GM12891 (cell line): ENCODE measurements around the gene AP1G1.

ENCODE experiments used
- PAX5 ChIP-seq: IDR thresholded peaks from 2 replicates; pipeline ENCODE4 v1.6.1; 2011; ENCODE audit warnings: low read length, moderate library complexity, mild to moderate bottlenecking; ENCODE audit not compliant: insufficient read depth, severe bottlenecking
- POLR2A ChIP-seq: IDR thresholded peaks from 2 replicates; pipeline ENCODE4 v1.6.1; 2011; ENCODE audit warnings: low read depth, low read length, control low read depth
- POLR2AphosphoS5 ChIP-seq: IDR thresholded peaks from 2 replicates; pipeline ENCODE4 v1.6.1; 2011; ENCODE audit warnings: low read depth, low read length, control low read depth
- POU2F2 ChIP-seq: IDR thresholded peaks from 2 replicates; pipeline ENCODE4 v1.6.1; 2011; ENCODE audit warnings: low read depth, mild to moderate bottlenecking, control low read depth, low read length, moderate library complexity
- SPI1 ChIP-seq: IDR thresholded peaks from 2 replicates; pipeline ENCODE4 v1.6.1; 2011; ENCODE audit warnings: low read depth, low read length, control low read depth
- TAF1 ChIP-seq: IDR thresholded peaks from 2 replicates; pipeline ENCODE4 v1.6.1; 2011; ENCODE audit warnings: low read depth, low read length, control low read depth

- TF ChIP-seq POLR2A (no peak), SPI1 (no peak), TAF1 (no peak), POLR2AphosphoS5 (no peak), PAX5 (no peak), POU2F2 (no peak)
Measured at GRCh38 chr16:71754108-71754507, 54.5 kb downstream of the AP1G1 start.
